Suppressor macrophage treated with lipopolysaccharide for 4 hours (primary cell): ENCODE data around the gene CDK2AP2.

ENCODE experiments used
- DNase-seq: peaks from one replicate; pipeline ENCODE4 v3.0.0-alpha.2; 2020

The CDK2AP2 gene

GRCh38 chr11:67464411-67465188 is 43.4 kb downstream of the CDK2AP2 start:
- peak; percentile 89 for DNase-seq

GRCh38 chr11:67463680-67464410 is 44.1 kb downstream of the CDK2AP2 start:
- peak; percentile 91 for DNase-seq

- no peak for DNase-seq
Measured at GRCh38 chr11:67463186-67463585, 44.8 kb downstream of the CDK2AP2 start.

- no peak for DNase-seq
Measured at GRCh38 chr11:67458266-67458665, 49.7 kb downstream of the CDK2AP2 start.

- DNase-seq, result no peak
Measured at GRCh38 chr11:67457453-67457852, 50.5 kb downstream of the CDK2AP2 start.
